ENCODE results near the gene COL1A1. TPM values are rescaled to one million over a fixed set of nuclear protein-coding genes. Genes with fewer than 3 reads are reported as not detected.

The COL1A1 gene
- total and polyA plus RNA-seq, 2 of the 13 experiments (the other 11 are each of a cell fraction or from before 2014, with no cell fraction given), result 0.05 TPM; not detected in 1

DNA sequence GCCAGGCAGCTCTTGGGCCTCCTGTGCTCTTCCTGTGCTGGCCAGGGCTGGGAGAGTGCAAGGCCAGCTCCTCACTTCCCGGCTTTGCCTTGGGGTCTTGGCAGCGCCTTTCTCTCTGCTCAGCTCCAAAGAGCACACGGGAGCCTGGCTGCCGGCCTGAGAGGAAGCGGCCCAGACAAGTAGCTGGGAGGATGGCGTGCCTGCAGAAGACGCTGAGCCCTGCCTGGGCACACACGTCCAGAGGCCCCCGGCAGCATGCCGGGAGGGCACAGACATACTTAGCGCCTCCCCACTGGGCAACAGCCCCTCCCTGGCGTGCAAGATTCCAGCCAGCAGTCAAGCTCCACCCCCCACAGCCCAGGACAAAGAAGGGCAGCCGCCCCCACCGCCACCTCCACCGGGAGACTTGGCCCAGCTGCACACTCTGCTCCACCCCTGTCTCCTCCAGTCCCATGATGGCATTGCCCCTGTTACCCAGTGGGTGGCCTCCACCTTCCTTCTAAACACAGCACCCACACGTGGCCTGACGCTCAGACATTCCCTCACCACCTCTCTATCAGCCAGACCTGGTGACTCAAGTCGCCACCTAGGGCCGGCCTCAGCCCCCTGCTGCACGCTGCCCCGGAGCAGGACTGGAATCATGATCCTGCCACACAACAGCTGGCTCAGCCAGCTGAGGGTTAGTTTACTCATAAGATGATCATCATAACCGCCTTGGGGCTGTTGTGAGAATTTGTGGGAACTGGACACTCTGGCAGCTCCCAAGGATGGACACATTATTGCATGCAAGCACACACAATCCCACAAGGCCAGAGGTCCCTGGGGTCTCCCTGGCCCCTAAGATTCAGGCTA, 23.2 kb downstream of the COL1A1 start (continued):
- TF ChIP-seq, protein P1, sequence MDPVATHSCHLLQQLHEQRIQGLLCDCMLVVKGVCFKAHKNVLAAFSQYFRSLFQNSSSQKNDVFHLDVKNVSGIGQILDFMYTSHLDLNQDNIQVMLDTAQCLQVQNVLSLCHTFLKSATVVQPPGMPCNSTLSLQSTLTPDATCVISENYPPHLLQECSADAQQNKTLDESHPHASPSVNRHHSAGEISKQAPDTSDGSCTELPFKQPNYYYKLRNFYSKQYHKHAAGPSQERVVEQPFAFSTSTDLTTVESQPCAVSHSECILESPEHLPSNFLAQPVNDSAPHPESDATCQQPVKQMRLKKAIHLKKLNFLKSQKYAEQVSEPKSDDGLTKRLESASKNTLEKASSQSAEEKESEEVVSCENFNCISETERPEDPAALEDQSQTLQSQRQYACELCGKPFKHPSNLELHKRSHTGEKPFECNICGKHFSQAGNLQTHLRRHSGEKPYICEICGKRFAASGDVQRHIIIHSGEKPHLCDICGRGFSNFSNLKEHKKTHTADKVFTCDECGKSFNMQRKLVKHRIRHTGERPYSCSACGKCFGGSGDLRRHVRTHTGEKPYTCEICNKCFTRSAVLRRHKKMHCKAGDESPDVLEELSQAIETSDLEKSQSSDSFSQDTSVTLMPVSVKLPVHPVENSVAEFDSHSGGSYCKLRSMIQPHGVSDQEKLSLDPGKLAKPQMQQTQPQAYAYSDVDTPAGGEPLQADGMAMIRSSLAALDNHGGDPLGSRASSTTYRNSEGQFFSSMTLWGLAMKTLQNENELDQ (CRISPR knock-in tag; IDR thresholded peaks at IDR 0.05; ENCODE audit: borderline replicate concordance), result no peak
- TF ChIP-seq ZNF850 (CRISPR knock-in tag; conservative IDR thresholded peaks at IDR 0.05), result no peak
- no peak for TF ChIP-seq ZNF234 (CRISPR knock-in tag; conservative IDR thresholded peaks at IDR 0.05)
- TF ChIP-seq PTBP1 (IDR thresholded peaks at IDR 0.05; ENCODE audit: low read depth, low read length, poor library complexity, severe bottlenecking), result no peak
- TF ChIP-seq ZMYM4 (CRISPR knock-in tag; IDR thresholded peaks at IDR 0.05), result peak; percentile 56; the same call in 1 of the 2 replicates
- TF ChIP-seq, protein P2, sequence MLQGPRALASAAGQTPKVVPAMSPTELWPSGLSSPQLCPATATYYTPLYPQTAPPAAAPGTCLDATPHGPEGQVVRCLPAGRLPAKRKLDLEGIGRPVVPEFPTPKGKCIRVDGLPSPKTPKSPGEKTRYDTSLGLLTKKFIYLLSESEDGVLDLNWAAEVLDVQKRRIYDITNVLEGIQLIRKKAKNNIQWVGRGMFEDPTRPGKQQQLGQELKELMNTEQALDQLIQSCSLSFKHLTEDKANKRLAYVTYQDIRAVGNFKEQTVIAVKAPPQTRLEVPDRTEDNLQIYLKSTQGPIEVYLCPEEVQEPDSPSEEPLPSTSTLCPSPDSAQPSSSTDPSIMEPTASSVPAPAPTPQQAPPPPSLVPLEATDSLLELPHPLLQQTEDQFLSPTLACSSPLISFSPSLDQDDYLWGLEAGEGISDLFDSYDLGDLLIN (CRISPR knock-in tag; IDR thresholded peaks at IDR 0.05; ENCODE audit: borderline replicate concordance), result no peak
- peak; percentile 56; the same call in 1 of the 2 replicates for TF ChIP-seq NFKB2 (CRISPR knock-in tag; IDR thresholded peaks at IDR 0.05; ENCODE audit: borderline replicate concordance)
- no peak for TF ChIP-seq FOXJ3 (CRISPR knock-in tag; IDR thresholded peaks at IDR 0.05; ENCODE audit: borderline replicate concordance)
- TF ChIP-seq HOXA9 (CRISPR knock-in tag; IDR thresholded peaks at IDR 0.05; ENCODE audit: borderline replicate concordance), result no peak
- peak; percentile 59 for TF ChIP-seq THAP11 (CRISPR knock-in tag; IDR thresholded peaks at IDR 0.05)
- no peak for TF ChIP-seq FIP1L1 (IDR thresholded peaks at IDR 0.05; ENCODE audit: borderline replicate concordance, insufficient read depth, low read depth, low read length)
- TF ChIP-seq ZNF883 (CRISPR knock-in tag; IDR thresholded peaks at IDR 0.05; ENCODE audit: not compliant biosample characterization), result no peak
- TF ChIP-seq RAD21 (CRISPR knock-in tag; IDR thresholded peaks at IDR 0.05), result peak; percentile 65
- TF ChIP-seq RCOR2 (CRISPR knock-in tag; IDR thresholded peaks at IDR 0.05), result peak; percentile 65; the same call in 1 of the 2 replicates
- TF ChIP-seq, protein P3, sequence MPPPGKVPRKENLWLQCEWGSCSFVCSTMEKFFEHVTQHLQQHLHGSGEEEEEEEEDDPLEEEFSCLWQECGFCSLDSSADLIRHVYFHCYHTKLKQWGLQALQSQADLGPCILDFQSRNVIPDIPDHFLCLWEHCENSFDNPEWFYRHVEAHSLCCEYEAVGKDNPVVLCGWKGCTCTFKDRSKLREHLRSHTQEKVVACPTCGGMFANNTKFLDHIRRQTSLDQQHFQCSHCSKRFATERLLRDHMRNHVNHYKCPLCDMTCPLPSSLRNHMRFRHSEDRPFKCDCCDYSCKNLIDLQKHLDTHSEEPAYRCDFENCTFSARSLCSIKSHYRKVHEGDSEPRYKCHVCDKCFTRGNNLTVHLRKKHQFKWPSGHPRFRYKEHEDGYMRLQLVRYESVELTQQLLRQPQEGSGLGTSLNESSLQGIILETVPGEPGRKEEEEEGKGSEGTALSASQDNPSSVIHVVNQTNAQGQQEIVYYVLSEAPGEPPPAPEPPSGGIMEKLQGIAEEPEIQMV (CRISPR knock-in tag; IDR thresholded peaks at IDR 0.05; ENCODE audit: low read depth), result peak; percentile 29; the same call in 1 of the 2 replicates
- no peak for TF ChIP-seq ZNF709 (CRISPR knock-in tag; IDR thresholded peaks at IDR 0.05)
- TF ChIP-seq ZFY (CRISPR knock-in tag; IDR thresholded peaks at IDR 0.05), result peak; percentile 32; the same call in 1 of the 2 replicates
- TF ChIP-seq, protein P4, sequence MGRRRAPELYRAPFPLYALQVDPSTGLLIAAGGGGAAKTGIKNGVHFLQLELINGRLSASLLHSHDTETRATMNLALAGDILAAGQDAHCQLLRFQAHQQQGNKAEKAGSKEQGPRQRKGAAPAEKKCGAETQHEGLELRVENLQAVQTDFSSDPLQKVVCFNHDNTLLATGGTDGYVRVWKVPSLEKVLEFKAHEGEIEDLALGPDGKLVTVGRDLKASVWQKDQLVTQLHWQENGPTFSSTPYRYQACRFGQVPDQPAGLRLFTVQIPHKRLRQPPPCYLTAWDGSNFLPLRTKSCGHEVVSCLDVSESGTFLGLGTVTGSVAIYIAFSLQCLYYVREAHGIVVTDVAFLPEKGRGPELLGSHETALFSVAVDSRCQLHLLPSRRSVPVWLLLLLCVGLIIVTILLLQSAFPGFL (CRISPR knock-in tag; IDR thresholded peaks at IDR 0.05), result no peak
- peak; percentile 18; the same call in 1 of the 2 replicates for TF ChIP-seq HOXA5 (CRISPR knock-in tag; IDR thresholded peaks at IDR 0.05)
- no peak for TF ChIP-seq ZNF678 (CRISPR knock-in tag; IDR thresholded peaks at IDR 0.05)
- no peak for TF ChIP-seq ZNF282 (IDR thresholded peaks at IDR 0.05; ENCODE audit: partially characterized antibody)
- no peak for TF ChIP-seq NR2F6 (IDR thresholded peaks at IDR 0.05)
- TF ChIP-seq NR2F6 (CRISPR knock-in tag; IDR thresholded peaks at IDR 0.05), result no peak
- TF ChIP-seq ZNF788 (CRISPR knock-in tag; IDR thresholded peaks at IDR 0.05; ENCODE audit: borderline replicate concordance), result peak; percentile 70; the same call in 1 of the 2 replicates
